SU-DHL-6 (cell line): ENCODE measurements around the gene ZMIZ1.

ENCODE experiments used
- EZH2phosphoT487 ChIP-seq: fragments of 200-600 bp; sonication (generic), shearing (Covaris generic); conservative IDR thresholded peaks from 2 replicates; pipeline ENCODE4 v1.6.1; 2018; ENCODE audit warnings: mild to moderate bottlenecking, antibody characterized with exemption, low read length, moderate library complexity, mixed read lengths
- TF ChIP-seq, protein P1 (sequence below): fragments of 200-600 bp; sonication (generic); IDR thresholded peaks from one replicate; pipeline ENCODE4 v1.5.1; 2017; ENCODE audit warnings: antibody characterized with exemption, mild to moderate bottlenecking, low read length, moderate library complexity; ENCODE audit not compliant: insufficient read depth, poor library complexity, severe bottlenecking

- TF ChIP-seq, protein P1, sequence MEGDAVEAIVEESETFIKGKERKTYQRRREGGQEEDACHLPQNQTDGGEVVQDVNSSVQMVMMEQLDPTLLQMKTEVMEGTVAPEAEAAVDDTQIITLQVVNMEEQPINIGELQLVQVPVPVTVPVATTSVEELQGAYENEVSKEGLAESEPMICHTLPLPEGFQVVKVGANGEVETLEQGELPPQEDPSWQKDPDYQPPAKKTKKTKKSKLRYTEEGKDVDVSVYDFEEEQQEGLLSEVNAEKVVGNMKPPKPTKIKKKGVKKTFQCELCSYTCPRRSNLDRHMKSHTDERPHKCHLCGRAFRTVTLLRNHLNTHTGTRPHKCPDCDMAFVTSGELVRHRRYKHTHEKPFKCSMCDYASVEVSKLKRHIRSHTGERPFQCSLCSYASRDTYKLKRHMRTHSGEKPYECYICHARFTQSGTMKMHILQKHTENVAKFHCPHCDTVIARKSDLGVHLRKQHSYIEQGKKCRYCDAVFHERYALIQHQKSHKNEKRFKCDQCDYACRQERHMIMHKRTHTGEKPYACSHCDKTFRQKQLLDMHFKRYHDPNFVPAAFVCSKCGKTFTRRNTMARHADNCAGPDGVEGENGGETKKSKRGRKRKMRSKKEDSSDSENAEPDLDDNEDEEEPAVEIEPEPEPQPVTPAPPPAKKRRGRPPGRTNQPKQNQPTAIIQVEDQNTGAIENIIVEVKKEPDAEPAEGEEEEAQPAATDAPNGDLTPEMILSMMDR: no peak
- TF ChIP-seq EZH2phosphoT487: no peak
These were observed 11.0 kb downstream of the ZMIZ1 start for GRCh38 chr10:79079490-79080355.
